PC-9 (cell line): ENCODE results near the gene IL2RA.

Experiments used
- CTCF ChIP-seq: fragments of 200-600 bp; sonication (generic); conservative IDR thresholded peaks from 2 replicates; pipeline ENCODE4 v1.6.1; 2017; ENCODE audit warnings: mixed run types, antibody characterized with exemption, mild to moderate bottlenecking, moderate library complexity
- EZH2 ChIP-seq: fragments of 200-600 bp; sonication (generic); IDR thresholded peaks from 2 replicates; pipeline ENCODE4 v1.8.0; 2017; ENCODE audit warnings: antibody characterized with exemption, low read depth

- TF ChIP-seq CTCF (no peak), EZH2 (no peak)
These were observed 55.6 kb downstream of the IL2RA start for GRCh38 chr10:6006546-6006945.
